Ammon's horn (tissue), 1 donor: ENCODE results near the gene HERPUD2.
"Not testable (repeated sequence)": the region's sequence is repeated elsewhere in the genome, so short reads cannot be mapped to it uniquely, and the experiment has no call there.

Experiments
- DNase-seq: peaks from one replicate; pipeline ENCODE4 v3.0.0-alpha.2; 2016; ENCODE audit warnings: low spot score

HERPUD2 gene

GRCh38 chr7:35714407-35714806, 19.5 kb upstream of the HERPUD2 start:
- no peak for DNase-seq

- no peak for DNase-seq
Measured at GRCh38 chr7:35712563-35713226, 17.8 kb upstream of the HERPUD2 start.

- no peak for DNase-seq
Measured at GRCh38 chr7:35707422-35707821, 12.5 kb upstream of the HERPUD2 start.

DNA sequence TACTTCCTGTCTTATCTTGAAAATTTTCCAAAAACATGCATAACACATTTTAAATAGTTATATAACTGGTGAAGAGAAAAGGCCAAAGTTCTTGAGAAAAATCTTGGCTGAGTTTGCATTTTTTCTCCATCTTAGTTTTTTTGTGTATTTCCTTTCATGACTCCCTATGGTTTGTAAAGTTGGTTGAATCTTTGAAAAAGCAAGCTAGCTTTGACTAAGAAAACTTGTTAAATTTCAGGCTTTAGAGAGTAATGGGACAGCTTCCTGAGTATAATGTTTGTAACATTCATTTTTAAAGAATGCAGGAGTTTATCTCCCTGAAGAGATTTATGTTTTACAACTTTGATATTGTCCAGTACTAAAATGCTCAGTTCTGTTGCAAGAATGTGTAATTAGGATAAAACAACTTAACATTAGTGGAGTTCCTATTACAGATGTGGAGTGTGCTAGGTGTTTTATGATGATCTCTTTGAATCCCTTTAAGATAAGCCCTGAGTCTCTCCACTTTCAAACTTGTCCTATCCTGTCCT, 11.1 kb upstream of the HERPUD2 start:
- no peak for DNase-seq

GRCh38 chr7:35704261-35704660, 9.3 kb upstream of the HERPUD2 start:
- DNase-seq, result no peak

- DNase-seq, result no peak
Measured at GRCh38 chr7:35702541-35702940, 7.6 kb upstream of the HERPUD2 start.

- DNase-seq, result no peak
Measured at GRCh38 chr7:35701287-35701900, 6.5 kb upstream of the HERPUD2 start.

DNA sequence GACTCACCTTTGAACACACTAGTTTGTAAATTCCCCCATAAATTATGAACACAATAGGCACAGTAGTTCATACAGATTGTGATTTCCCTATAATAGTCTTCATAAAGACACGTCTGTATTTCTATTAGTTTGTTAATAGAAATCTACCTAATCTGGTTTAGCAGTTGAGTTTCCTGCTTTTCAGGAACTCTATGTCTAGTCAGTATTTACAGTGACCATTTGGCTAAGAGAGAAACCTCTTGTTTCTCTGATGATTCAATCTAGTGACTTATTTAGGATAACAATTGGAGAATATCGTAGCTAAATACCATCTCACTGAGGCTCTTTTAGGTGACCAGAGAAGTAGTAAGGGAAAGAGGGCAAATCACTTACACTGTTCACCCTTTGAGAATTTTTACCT, 5.9 kb upstream of the HERPUD2 start:
- no peak for DNase-seq

GRCh38 chr7:35700333-35700732, 5.4 kb upstream of the HERPUD2 start:
- no peak for DNase-seq

DNA sequence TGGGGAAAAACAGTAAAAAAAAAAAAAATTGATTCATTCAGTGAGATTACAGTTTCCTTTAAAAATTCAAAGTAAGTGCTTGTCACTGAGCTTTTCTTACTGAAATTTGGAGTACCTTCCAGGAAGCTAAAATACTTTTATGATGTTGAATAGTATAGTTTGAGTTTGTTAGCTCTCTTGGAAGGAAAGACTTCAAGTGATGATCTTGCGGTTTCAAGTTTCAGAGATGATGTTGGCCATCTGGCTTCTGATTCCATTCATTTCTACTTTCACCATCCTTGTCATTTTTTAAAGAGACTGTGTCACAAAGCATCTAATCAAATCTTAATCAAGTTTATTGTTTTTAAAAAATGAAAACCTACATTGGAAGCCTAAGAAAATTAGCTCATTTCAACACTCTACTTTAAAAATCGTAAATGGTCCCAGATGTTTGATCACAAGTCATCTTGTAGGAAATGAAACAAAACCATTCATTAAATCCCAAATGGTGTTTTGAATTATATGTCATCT, 4.9 kb upstream of the HERPUD2 start:
- no peak for DNase-seq

- not testable (repeated sequence) for DNase-seq
Measured at GRCh38 chr7:35698382-35698781, 3.4 kb upstream of the HERPUD2 start.

- DNase-seq, result no peak
Measured at GRCh38 chr7:35697414-35698175, 2.7 kb upstream of the HERPUD2 start.

DNA sequence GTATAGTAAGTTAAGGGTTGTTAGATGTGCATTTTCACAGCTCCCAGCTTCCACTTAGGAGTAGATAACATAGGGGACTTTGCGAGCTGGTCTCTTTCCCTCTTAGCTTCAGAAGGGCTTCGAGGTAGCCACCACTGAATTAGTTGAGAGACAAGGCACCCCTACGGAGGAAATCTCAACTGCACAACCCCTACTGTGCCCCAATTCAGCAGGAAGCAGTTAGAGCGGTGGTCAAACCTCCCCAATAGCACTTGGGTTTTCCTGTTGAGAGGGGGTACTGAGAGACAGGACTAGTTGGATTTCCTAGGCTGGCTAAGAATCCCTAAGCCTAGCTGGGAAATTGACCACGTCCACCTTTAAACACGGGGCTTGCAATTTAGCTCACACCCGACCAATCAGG, 1.1 kb upstream of the HERPUD2 start:
- no peak for DNase-seq

- peak; percentile 31 for DNase-seq
Measured at GRCh38 chr7:35695473-35695850, 527 bp upstream of the HERPUD2 start.

DNA sequence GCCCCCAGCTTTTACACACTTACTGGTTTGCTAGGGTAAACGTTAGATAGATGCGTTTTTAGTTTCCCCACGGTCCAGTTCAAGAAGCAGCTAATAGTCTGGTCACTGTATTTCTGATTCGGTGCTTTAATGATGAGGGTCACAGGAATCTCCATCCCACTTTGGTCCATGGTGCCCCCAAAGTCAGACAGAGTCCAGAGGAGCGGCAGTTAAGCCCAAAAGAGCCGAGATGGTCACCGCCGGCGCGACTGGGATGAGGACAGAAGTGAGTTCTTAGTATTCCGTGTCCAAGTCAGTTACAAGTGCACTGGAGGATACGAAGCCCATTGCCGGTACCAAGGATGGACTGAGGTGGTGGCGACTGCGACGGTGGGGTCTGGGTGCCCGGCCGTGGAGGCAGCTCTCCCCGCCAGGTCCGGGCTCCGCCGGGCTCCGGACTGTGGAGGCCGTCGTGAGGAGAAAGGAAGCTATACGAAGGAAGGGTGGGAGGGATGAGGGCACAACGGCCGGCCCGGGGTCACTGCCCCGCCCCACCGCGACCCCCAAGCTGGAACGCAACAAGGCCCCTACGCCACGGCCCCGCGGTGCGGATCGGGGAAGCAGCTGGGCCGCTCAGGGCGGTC, 663 bp downstream of the HERPUD2 start:
- no peak for DNase-seq

DNA sequence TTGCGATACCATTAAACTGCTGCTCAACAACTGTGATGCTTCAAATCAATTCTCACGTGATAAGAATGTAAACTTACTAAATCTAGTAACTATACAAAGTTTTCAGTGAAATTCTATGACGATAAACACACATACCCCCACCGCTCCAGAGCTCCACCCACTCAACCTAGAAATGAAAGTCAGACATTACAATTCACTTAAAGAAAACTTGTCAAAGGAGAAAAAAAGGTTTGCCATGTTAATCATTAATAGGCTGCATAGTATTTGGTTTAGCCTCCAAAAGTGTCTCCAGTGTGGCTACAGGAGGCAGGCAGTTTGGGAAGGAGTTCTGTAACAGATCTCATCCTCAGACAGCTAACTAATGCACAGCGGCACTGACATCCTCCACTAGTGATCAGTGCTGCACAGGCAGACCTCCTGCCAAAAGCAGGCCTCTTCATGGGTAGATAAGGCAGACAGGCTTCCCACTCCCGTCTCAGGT, 3.1 kb downstream of the HERPUD2 start:
- DNase-seq, result no peak

DNA sequence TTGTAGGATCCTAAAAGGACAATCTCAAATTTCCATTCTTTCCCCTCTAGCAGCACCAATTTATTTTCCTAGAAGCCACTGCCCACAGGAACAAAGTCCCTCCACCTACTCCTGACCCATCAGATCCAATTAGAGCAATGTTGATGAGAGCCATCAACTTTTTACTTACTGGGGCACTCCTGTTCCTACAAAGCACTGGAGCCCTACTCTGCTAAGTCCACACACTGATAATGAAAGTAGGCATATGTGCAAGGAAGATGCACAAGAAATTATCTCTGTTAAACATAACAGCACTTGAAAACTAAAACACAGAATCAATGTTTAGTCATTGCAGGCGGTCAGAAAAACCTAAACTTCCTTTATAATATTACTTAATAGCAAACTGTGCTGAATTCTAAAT, 3.6 kb downstream of the HERPUD2 start:
- DNase-seq, result no peak

GRCh38 chr7:35690614-35691013, 4.3 kb downstream of the HERPUD2 start:
- not testable (repeated sequence) for DNase-seq

DNA sequence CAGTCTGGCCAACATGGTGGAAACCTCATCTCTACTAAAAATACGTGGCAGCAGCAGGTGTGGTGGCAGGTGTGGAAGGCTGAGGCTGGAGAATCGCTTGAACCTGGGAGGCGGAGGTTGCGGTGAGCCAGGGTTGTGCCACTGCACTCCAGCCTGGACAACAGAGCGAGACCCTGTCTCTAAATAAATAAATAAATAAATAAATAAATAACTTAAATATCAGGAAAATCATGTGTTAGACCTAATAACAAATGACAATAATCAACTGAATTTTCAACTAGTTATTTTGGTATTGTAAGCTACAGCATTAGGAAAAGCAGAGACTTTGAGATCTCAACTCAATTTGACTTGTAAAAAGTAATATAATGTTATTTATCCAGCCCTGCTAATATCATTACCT, 9.2 kb downstream of the HERPUD2 start:
- no peak for DNase-seq

GRCh38 chr7:35681231-35682029, 13.5 kb downstream of the HERPUD2 start:
- no peak for DNase-seq

DNA sequence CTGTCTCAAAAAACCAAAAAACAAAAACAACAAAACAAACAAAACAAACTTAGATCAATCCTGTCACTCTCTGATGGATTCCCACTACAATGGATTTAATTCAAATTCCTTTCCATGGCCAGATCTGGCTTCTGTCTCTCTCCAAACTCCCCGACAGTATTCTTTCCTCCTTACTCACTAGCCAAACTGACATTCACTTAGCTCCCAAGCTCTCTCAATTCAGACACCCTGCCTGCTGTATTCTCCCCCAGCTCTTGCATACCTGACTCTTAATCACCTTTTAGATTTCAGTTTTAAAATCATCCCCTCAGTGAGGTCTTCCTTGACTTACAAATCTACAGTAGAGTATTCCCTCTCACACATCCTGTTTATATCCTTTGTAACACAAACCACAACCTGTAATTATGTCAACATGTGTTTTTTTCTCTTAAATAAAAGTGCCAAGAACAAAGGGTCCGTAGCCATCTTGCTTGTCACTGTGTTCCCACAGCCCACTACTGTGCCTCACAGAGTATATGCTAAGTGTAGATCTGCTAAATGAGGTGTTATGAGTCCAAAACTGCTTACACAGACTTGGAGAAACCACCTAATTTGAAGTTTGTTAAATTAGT, 14.4 kb downstream of the HERPUD2 start:
- DNase-seq, result no peak
